ENCODE data around the gene GLS. TPM values are rescaled to one million over a fixed set of nuclear protein-coding genes. Genes with fewer than 3 reads are reported as not detected.

GLS gene
- total and polyA plus RNA-seq, 2 of the 13 experiments (the other 11 are each of a cell fraction or from before 2014, with no cell fraction given): 78.6 to 183 TPM

DNA sequence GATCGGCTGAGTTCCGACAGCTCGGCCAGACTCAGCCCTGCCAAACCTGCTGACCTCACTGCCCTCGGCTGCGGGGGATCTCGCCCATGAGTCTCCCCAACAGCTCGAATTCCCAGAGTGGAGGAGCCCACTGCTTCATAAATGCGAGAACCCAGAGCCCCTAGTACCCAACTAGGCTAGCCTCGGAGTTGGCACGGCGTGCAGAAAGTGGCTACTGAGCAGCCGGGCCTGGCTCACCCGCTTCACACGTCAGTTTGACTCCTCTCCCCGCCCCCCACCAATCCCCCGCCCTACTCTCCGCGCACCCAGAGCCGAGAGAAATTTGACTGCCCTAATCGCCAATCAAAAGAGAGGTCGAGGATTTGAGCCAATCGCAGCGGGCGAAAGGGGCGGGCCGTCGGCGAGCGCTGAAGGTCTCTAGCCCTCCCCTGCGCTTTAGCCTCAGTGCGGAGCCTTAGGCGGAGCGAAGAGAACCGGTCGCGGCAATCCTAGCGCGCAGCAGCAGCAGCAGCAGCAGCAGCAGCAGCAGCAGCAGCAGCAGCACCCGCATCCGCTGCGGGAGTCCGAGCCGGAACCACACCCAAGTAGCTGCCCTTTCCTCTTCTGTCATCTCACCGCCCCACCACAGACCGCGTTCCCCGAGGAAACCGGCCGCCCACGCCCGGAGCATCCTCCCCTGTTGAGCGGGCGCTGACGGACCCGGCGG, at the start of gene GLS (continued):
- TF ChIP-seq KIAA2018 (CRISPR knock-in tag; IDR thresholded peaks at IDR 0.05; ENCODE audit: borderline replicate concordance): no peak
- TF ChIP-seq KDM1A (CRISPR knock-in tag; IDR thresholded peaks at IDR 0.05): no peak
- TF ChIP-seq ZNF136 (CRISPR knock-in tag; IDR thresholded peaks at IDR 0.05; ENCODE audit: low read depth): 0 out of 2 replicates have a peak, but pooled peaks have one; percentile 67
- TF ChIP-seq RFX3 (CRISPR knock-in tag; IDR thresholded peaks at IDR 0.05): no peak
- TF ChIP-seq ZNF550 (CRISPR knock-in tag; IDR thresholded peaks at IDR 0.05; ENCODE audit: borderline replicate concordance): 0 out of 2 replicates have a peak, but pooled peaks have one; percentile 83
- 0 out of 2 replicates have a peak, but pooled peaks have one; percentile 25 for TF ChIP-seq ONECUT2 (CRISPR knock-in tag; IDR thresholded peaks at IDR 0.05)
- TF ChIP-seq RELA (CRISPR knock-in tag; IDR thresholded peaks at IDR 0.05): no peak
- TF ChIP-seq, protein P1, sequence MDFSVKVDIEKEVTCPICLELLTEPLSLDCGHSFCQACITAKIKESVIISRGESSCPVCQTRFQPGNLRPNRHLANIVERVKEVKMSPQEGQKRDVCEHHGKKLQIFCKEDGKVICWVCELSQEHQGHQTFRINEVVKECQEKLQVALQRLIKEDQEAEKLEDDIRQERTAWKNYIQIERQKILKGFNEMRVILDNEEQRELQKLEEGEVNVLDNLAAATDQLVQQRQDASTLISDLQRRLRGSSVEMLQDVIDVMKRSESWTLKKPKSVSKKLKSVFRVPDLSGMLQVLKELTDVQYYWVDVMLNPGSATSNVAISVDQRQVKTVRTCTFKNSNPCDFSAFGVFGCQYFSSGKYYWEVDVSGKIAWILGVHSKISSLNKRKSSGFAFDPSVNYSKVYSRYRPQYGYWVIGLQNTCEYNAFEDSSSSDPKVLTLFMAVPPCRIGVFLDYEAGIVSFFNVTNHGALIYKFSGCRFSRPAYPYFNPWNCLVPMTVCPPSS (IDR thresholded peaks at IDR 0.05): no peak
- TF ChIP-seq ZNF354B (CRISPR knock-in tag; IDR thresholded peaks at IDR 0.05): no peak
- TF ChIP-seq, protein P2, sequence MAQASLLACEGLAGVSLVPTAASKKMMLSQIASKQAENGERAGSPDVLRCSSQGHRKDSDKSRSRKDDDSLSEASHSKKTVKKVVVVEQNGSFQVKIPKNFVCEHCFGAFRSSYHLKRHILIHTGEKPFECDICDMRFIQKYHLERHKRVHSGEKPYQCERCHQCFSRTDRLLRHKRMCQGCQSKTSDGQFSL (CRISPR knock-in tag; IDR thresholded peaks at IDR 0.05): peak; percentile 27; the same call in 1 of the 2 replicates
- no peak; the same call in 1 of the 2 replicates for TF ChIP-seq AKNA (CRISPR knock-in tag; IDR thresholded peaks at IDR 0.05; ENCODE audit: borderline replicate concordance)
- TF ChIP-seq FOSL2 (CRISPR knock-in tag; IDR thresholded peaks at IDR 0.05): peak; percentile 34; the same call in 1 of the 2 replicates

All from HepG2 (cell line).